Hepatocyte (in vitro differentiated cells): ENCODE measurements around the gene MPC1.

Experiments
- EZH2 ChIP-seq: fragments of 200-600 bp; sonication (generic); IDR thresholded peaks from 2 replicates; pipeline ENCODE4 v1.6.1; 2016; ENCODE audit warnings: antibody characterized with exemption, mild to moderate bottlenecking, borderline replicate concordance
- EZH2phosphoT487 ChIP-seq: fragments of 200-600 bp; sonication (generic); IDR thresholded peaks from one replicate; pipeline ENCODE4 v1.6.1; 2018; ENCODE audit warnings: antibody characterized with exemption, mild to moderate bottlenecking, low read depth, moderate library complexity; ENCODE audit not compliant: unreplicated experiment, severe bottlenecking
- TF ChIP-seq, protein P1 (sequence below): fragments of 200-600 bp; sonication (generic); IDR thresholded peaks from 2 replicates; pipeline ENCODE4 v1.5.1; 2016; ENCODE audit warnings: antibody characterized with exemption, mild to moderate bottlenecking; ENCODE audit not compliant: poor library complexity

DNA sequence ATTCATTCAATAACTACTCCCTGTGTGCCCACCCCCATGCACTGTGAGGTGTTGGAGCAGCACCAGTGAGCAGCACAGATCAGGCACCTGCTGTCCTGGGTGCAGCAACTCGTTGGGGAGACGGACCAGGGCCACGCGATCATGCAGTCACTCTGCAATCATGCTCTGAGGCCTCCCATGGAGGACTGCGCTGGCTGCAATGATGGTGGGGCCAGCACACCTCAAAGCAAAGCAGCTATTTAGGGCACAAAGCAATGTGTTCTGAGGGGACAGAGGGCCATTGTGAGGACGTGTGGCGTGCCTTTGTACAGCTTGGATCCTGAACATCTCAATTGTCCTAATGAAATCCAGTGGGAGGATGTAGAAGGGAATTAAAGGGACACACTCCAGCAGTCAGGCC lies 41.0 kb upstream of the MPC1 start:
- TF ChIP-seq, protein P1, sequence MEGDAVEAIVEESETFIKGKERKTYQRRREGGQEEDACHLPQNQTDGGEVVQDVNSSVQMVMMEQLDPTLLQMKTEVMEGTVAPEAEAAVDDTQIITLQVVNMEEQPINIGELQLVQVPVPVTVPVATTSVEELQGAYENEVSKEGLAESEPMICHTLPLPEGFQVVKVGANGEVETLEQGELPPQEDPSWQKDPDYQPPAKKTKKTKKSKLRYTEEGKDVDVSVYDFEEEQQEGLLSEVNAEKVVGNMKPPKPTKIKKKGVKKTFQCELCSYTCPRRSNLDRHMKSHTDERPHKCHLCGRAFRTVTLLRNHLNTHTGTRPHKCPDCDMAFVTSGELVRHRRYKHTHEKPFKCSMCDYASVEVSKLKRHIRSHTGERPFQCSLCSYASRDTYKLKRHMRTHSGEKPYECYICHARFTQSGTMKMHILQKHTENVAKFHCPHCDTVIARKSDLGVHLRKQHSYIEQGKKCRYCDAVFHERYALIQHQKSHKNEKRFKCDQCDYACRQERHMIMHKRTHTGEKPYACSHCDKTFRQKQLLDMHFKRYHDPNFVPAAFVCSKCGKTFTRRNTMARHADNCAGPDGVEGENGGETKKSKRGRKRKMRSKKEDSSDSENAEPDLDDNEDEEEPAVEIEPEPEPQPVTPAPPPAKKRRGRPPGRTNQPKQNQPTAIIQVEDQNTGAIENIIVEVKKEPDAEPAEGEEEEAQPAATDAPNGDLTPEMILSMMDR, result no peak
- TF ChIP-seq EZH2 (no peak), EZH2phosphoT487 (no peak)
